ENCODE data around the gene PTPRM. TPM values are rescaled to one million over a fixed set of nuclear protein-coding genes. Genes with fewer than 3 reads are reported as not detected.

PTPRM gene
- total RNA-seq, 2 experiments from 2014 or later, result 2.1 to 3.0 TPM

- no peak for TF ChIP-seq CTCF (IDR thresholded peaks at IDR 0.05)
- POLR2A ChIA-PET, result no interaction called here
- peaks cover 25% of the 10 kb centered on the region for H3K27me3 Mint-ChIP-seq
- ATAC-seq (no peak), DNase-seq (no peak)
- intact Hi-C loops (cut with micrococcal nuclease), result no loop called here
- no peaks in the 10 kb centered on the region for H3K36me3 Mint-ChIP-seq (ENCODE audit: low read depth)
- no peak overlapping the region for H3K27ac Mint-ChIP-seq
- H3K4me1 Mint-ChIP-seq (ENCODE audit: low read depth), result peaks cover 5% of the 10 kb centered on the region
- CTCF ChIA-PET, result no interaction called here
- no peaks in the 10 kb centered on the region for H3K9me3 Mint-ChIP-seq
- no peak overlapping the region for H3K4me3 Mint-ChIP-seq
Observed at GRCh38 chr18:8366656-8367055, 799.5 kb downstream of the PTPRM start.

- Mint-ChIP-seq H3K4me1 (ENCODE audit: low read depth) (peaks cover 5% of the 10 kb centered on the region), H3K9me3 (no peaks in the 10 kb centered on the region), H3K27me3 (peaks cover 25% of the 10 kb centered on the region), H3K4me3 (no peak overlapping the region), H3K27ac (no peak overlapping the region), H3K36me3 (ENCODE audit: low read depth) (no peaks in the 10 kb centered on the region)
- intact Hi-C loops (cut with micrococcal nuclease), result no loop called here
- peak; percentile 25 for DNase-seq
- ChIA-PET POLR2A (no interaction called here), CTCF (interaction anchor here (2.0 kb wide), 1 partner anchor 621 kb away, joined by 5 read pairs; no protein-coding TSS in a partner anchor)
- TF ChIP-seq CTCF (IDR thresholded peaks at IDR 0.05), result peak; percentile 57
- peak; percentile 58 for ATAC-seq
Observed at GRCh38 chr18:8367217-8367988, 800.3 kb downstream of the PTPRM start.

- no peak overlapping the region for H3K4me3 Mint-ChIP-seq
- H3K27ac Mint-ChIP-seq, result no peak overlapping the region
- peaks cover 5% of the 10 kb centered on the region for H3K4me1 Mint-ChIP-seq (ENCODE audit: low read depth)
- no peaks in the 10 kb centered on the region for H3K9me3 Mint-ChIP-seq
- ChIA-PET POLR2A (no interaction called here), CTCF (interaction anchor here (2.0 kb wide), 1 partner anchor 619 kb away, joined by 5 read pairs; no protein-coding TSS in a partner anchor)
- H3K36me3 Mint-ChIP-seq (ENCODE audit: low read depth), result no peaks in the 10 kb centered on the region
- TF ChIP-seq CTCF (IDR thresholded peaks at IDR 0.05), result no peak
- intact Hi-C loops (cut with micrococcal nuclease), result no loop called here
- DNase-seq, result no peak
- H3K27me3 Mint-ChIP-seq, result peaks cover 25% of the 10 kb centered on the region
- no peak for ATAC-seq
Observed at GRCh38 chr18:8368512-8369217, 801.5 kb downstream of the PTPRM start.

GRCh38 chr18:8373486-8373885, 806.4 kb downstream of the PTPRM start:
- CTCF ChIA-PET, result no interaction called here
- DNase-seq (no peak), ATAC-seq (no peak)
- intact Hi-C loops (cut with micrococcal nuclease), result no loop called here
- Mint-ChIP-seq H3K4me3 (no peak overlapping the region), H3K4me1 (ENCODE audit: low read depth) (no peaks in the 10 kb centered on the region), H3K36me3 (ENCODE audit: low read depth) (no peaks in the 10 kb centered on the region), H3K27ac (no peak overlapping the region), H3K9me3 (no peaks in the 10 kb centered on the region), H3K27me3 (peaks cover 8% of the 10 kb centered on the region)
- POLR2A ChIA-PET, result no interaction called here
- no peak for TF ChIP-seq CTCF (IDR thresholded peaks at IDR 0.05)

GRCh38 chr18:8374676-8375075, 807.6 kb downstream of the PTPRM start:
- no peaks in the 10 kb centered on the region for H3K4me1 Mint-ChIP-seq (ENCODE audit: low read depth)
- DNase-seq (no peak), ATAC-seq (no peak)
- TF ChIP-seq CTCF (IDR thresholded peaks at IDR 0.05), result no peak
- H3K36me3 Mint-ChIP-seq (ENCODE audit: low read depth), result no peaks in the 10 kb centered on the region
- H3K4me3 Mint-ChIP-seq, result no peak overlapping the region
- POLR2A ChIA-PET, result no interaction called here
- H3K27me3 Mint-ChIP-seq, result no peaks in the 10 kb centered on the region
- intact Hi-C loops (cut with micrococcal nuclease), result no loop called here
- no peaks in the 10 kb centered on the region for H3K9me3 Mint-ChIP-seq
- CTCF ChIA-PET, result interaction anchor here (1.7 kb wide), 1 partner anchor 15 kb away, joined by 5 read pairs; no protein-coding TSS in a partner anchor
- no peak overlapping the region for H3K27ac Mint-ChIP-seq

Data from activated CD8-positive, alpha-beta T cell treated with anti-CD3 and anti-CD28 coated beads for 36 hours (primary cell).